H54 (cell line): ENCODE measurements around the gene SLC37A3.
"Not testable (repeated sequence)": the region's sequence is repeated elsewhere in the genome, so short reads cannot be mapped to it uniquely, and the experiment has no call there.

Source experiments
- DNase-seq: peaks from one replicate; pipeline ENCODE4 v3.0.0; 2011; ENCODE audit warnings: low spot score, mixed read lengths; ENCODE audit not compliant: insufficient read length
- FAIRE-seq: peaks from 3 replicates; lab custom pipeline; 2011; peaks lifted over from hg19 to GRCh38; lab: Jason Lieb, UNC
- POLR2A ChIP-seq: IDR thresholded peaks from 2 replicates; pipeline ENCODE4 v1.6.1; 2011; ENCODE audit warnings: low read depth, mild to moderate bottlenecking, low read length

The SLC37A3 gene

GRCh38 chr7:140347218-140347617, 51.1 kb downstream of the SLC37A3 start:
- DNase-seq, result no peak
- FAIRE-seq, result no peak
- no peak for TF ChIP-seq POLR2A

GRCh38 chr7:140345426-140345825, 52.9 kb downstream of the SLC37A3 start:
- no peak for TF ChIP-seq POLR2A
- FAIRE-seq, result no peak

GRCh38 chr7:140342727-140343514, 55.4 kb downstream of the SLC37A3 start:
- DNase-seq (no peak), FAIRE-seq (no peak)
- no peak for TF ChIP-seq POLR2A

More at GRCh38 chr7:140345426-140345825, 52.9 kb downstream of the SLC37A3 start:
- no peak for DNase-seq

GRCh38 chr7:140338959-140339358, 59.4 kb downstream of the SLC37A3 start:
- FAIRE-seq, DNase-seq: not testable (repeated sequence)

GRCh38 chr7:140334341-140335057, 63.8 kb downstream of the SLC37A3 start:
- TF ChIP-seq POLR2A, result no peak
- FAIRE-seq, result no peak
- no peak for DNase-seq

- no peak for TF ChIP-seq POLR2A
- DNase-seq, result no peak
- no peak for FAIRE-seq
These were observed 64.6 kb downstream of the SLC37A3 start for GRCh38 chr7:140333686-140334085.

- no peak for FAIRE-seq
- TF ChIP-seq POLR2A, result no peak
- DNase-seq, result no peak
These were observed 65.1 kb downstream of the SLC37A3 start for GRCh38 chr7:140333223-140333622.

GRCh38 chr7:140330595-140330994, 67.7 kb downstream of the SLC37A3 start:
- DNase-seq (no peak), FAIRE-seq (no peak)

GRCh38 chr7:140330128-140330527, 68.2 kb downstream of the SLC37A3 start:
- FAIRE-seq (no peak), DNase-seq (no peak)
- no peak for TF ChIP-seq POLR2A

More at GRCh38 chr7:140330595-140330994, 67.7 kb downstream of the SLC37A3 start:
- no peak for TF ChIP-seq POLR2A

GRCh38 chr7:140327261-140327661, 71.1 kb downstream of the SLC37A3 start:
- no peak for DNase-seq
- TF ChIP-seq POLR2A, result no peak
- no peak for FAIRE-seq

- peak; percentile 56 for DNase-seq
These were observed 72.0 kb downstream of the SLC37A3 start for GRCh38 chr7:140326116-140326928.

GRCh38 chr7:140325600-140325999, 72.7 kb downstream of the SLC37A3 start:
- FAIRE-seq, result no peak
- no peak for TF ChIP-seq POLR2A

More at GRCh38 chr7:140326116-140326928, 72.0 kb downstream of the SLC37A3 start:
- no peak for FAIRE-seq
- no peak for TF ChIP-seq POLR2A

GRCh38 chr7:140324714-140325113, 73.6 kb downstream of the SLC37A3 start:
- TF ChIP-seq POLR2A, result no peak
- no peak for DNase-seq
- no peak for FAIRE-seq

More at GRCh38 chr7:140325600-140325999, 72.7 kb downstream of the SLC37A3 start:
- no peak for DNase-seq

- no peak for TF ChIP-seq POLR2A
- FAIRE-seq (no peak), DNase-seq (no peak)
These were observed 75.6 kb downstream of the SLC37A3 start for GRCh38 chr7:140322759-140323158.

- FAIRE-seq, DNase-seq: not testable (repeated sequence)
These were observed 78.3 kb downstream of the SLC37A3 start for GRCh38 chr7:140320078-140320477.
